ENCODE measurements around the gene LMAN2L.

The LMAN2L gene

GRCh38 chr2:96760036-96760985 is 20.4 kb upstream of the LMAN2L start, which contains the start of gene CNNM4:
Gene CNNM4, plus strand, starts transcription at chr2:96760902. Its CDS starts 98 bp downstream, at chr2:96761000.
- peak; percentile 82 to 88 for DNase-seq

GRCh38 chr2:96759548-96759947 is 19.7 kb upstream of the LMAN2L start:
- DNase-seq = no peak

GRCh38 chr2:96758987-96759386 is 19.1 kb upstream of the LMAN2L start:
- no peak for DNase-seq

GRCh38 chr2:96757477-96757860 is 17.6 kb upstream of the LMAN2L start:
- no peak for DNase-seq

GRCh38 chr2:96756788-96757476 is 17.1 kb upstream of the LMAN2L start:
- no peak for DNase-seq

GRCh38 chr2:96754317-96754716 is 14.5 kb upstream of the LMAN2L start:
- DNase-seq = no peak

- no peak for DNase-seq
Measured at GRCh38 chr2:96753661-96754282, 13.9 kb upstream of the LMAN2L start.

GRCh38 chr2:96751800-96752199 is 11.9 kb upstream of the LMAN2L start:
- DNase-seq = no peak

- no peak for DNase-seq
Measured at GRCh38 chr2:96747061-96747617, 7.3 kb upstream of the LMAN2L start.

- no peak for DNase-seq
Measured at GRCh38 chr2:96739076-96739632, 710 bp downstream of the LMAN2L start.

GRCh38 chr2:96737831-96738230 is 2.0 kb downstream of the LMAN2L start:
- DNase-seq = no peak

- DNase-seq = no peak
Measured at GRCh38 chr2:96737251-96737650, 2.6 kb downstream of the LMAN2L start.

GRCh38 chr2:96734880-96735583 is 4.8 kb downstream of the LMAN2L start:
- DNase-seq = no peak

- DNase-seq = no peak
Measured at GRCh38 chr2:96733931-96734330, 5.9 kb downstream of the LMAN2L start.

GRCh38 chr2:96730212-96730611 is 9.7 kb downstream of the LMAN2L start:
- no peak for DNase-seq

GRCh38 chr2:96729748-96730147 is 10.1 kb downstream of the LMAN2L start:
- no peak for DNase-seq

GRCh38 chr2:96727431-96727830 is 12.4 kb downstream of the LMAN2L start:
- DNase-seq = no peak

GRCh38 chr2:96726131-96726530 is 13.7 kb downstream of the LMAN2L start:
- no peak for DNase-seq

GRCh38 chr2:96716388-96716787 is 23.5 kb downstream of the LMAN2L start:
- DNase-seq = no peak

GRCh38 chr2:96715658-96716057 is 24.2 kb downstream of the LMAN2L start:
- no peak for DNase-seq

- DNase-seq = no peak
Measured at GRCh38 chr2:96710985-96711384, 28.9 kb downstream of the LMAN2L start.
